Right forelimb (tissue), 1 donor: ENCODE measurements around the gene KATNAL1.

Experiments
- DNase-seq: peaks from one replicate; pipeline ENCODE4 v3.0.0-alpha.2; 2018

Gene KATNAL1

DNA sequence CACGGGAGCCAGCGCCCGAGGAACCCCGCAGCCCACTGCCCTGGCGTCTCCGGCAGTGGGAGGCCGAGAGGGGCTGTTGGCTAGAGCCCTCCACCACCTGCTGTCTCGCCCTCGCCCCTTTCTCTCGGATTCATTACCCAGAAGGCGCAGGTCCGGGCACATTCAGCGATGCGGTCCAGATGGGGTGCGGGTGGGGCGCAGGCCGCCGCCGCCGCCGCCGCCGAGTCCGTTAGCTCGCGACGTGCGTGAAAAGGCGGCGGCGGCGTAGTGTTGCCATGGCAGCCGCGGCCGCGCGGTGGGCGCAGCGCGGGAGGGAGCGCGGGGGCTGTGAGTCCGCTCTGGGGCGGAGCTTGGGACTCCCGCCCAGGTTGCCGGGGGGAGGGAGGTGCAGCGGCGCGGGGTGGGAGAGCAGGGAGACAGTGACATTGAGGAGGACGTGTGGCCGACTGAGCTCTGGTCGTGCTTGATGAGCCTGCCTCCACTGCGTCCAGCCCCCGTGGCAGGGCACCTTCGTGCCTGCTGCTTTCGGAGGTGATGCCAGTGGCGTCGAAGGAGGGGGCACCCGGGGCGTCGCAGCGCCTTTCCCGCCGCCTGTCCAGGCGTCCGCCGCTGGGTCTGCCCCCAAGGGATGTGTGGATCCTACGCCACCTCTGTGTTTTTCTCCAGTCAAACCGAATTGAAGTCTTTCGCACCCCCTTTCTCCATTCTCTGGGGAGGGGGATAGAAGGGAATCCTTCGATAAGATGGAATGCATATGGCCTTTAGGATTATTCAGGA, at the start of gene KATNAL1:
Gene KATNAL1, minus strand, starts transcription at position 358 of the 777 bp plus-strand sequence. CDS start 23,774 bp downstream, outside the sequence.
- DNase-seq = peak; percentile 89

GRCh38 chr13:30355839-30356238, 48.5 kb upstream of the KATNAL1 start:
- no peak for DNase-seq

GRCh38 chr13:30355384-30355699, 48.0 kb upstream of the KATNAL1 start:
- no peak for DNase-seq

DNA sequence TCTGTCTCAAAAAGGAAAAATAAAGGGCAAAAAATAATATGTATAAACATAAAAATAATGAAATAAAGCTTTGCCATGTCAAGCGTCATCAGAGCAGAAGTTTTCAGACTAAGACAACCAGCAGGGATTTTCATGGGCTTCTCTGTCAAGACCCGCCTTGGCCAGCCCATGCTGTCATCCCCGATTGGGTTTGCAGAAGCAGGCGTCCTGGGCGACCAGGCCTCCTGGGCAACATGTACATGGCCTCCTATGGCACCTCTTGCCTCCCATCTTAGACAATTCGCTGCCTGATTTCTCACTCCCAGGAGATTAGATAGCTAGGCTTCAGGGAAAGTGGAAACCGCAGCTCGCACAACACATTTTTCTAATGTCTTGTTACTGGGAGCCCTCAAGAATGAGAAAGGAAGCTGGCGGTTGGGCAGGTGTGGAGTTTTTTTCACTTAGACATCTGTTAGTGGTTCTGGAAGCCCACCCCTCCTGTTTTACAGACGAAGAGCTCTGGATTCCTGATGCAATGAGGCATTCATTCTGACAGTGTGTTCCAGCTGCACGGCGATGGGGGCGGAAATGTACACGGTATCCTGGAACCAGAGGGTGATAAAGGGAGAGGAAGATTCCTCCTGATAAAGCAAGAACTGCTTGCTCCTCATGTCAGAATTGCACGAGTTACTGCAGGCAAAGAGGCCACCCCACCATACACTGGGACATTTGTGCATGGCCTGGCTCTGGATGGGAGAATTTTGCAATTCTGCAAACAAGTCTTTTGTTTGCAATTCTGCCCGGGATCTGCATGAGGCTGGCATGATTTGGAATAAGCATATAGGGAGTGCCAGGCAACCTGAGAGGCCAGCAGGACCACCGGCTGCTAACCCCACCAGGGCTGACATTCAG, 47.4 kb upstream of the KATNAL1 start:
- no peak for DNase-seq

DNA sequence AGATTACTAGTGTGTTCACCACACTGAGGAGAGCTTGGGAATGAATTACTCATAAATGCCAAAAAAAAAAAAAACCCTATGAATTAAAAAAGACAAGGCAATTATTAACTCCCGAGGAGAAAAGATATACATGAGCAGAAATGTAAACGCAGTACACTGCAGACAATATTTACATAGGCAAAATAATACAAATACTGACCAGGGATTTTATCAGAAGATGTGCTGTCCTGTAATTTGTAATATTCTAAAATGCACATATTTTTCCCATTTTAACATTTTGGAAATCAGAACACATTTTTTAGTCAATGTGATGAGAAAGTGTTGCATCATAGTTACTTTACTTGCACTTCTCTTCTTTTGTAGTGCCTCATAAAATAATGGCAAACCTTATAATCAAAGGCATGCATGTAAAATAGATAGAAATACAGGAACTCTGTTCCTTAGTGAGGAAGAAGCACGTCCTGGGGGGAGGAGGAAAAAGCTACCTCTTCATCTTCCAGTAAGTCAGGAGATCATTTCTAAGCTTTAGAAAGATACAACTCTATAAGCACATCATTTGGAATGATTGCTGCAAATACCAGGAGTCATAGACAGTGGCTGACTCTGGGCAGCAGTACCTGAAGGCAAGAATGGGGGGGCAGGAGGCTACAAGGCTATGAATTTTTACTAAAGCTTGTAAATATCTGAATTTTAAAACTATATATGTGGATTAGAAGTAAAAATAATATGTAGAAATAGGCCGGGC, 46.3 kb upstream of the KATNAL1 start:
- no peak for DNase-seq

DNA sequence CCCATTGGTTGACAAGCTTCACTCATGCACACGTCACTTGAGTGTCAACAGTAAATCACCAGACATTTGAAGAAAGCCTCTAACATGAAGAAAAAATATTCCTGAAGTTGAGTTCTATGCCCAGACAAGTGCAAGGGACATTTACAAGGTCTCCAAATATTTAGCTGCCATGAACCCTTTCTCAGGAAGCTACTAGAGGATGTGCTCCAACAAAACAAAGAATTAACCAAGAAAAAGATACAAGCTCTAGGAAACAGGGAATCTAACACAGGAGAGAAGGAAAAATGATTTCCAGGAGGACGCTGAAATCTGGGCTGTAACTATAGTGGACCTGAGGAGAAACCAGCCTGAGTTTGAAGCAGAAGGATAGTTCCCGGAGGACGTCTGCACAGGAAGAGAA, 45.7 kb upstream of the KATNAL1 start:
- no peak for DNase-seq

DNA sequence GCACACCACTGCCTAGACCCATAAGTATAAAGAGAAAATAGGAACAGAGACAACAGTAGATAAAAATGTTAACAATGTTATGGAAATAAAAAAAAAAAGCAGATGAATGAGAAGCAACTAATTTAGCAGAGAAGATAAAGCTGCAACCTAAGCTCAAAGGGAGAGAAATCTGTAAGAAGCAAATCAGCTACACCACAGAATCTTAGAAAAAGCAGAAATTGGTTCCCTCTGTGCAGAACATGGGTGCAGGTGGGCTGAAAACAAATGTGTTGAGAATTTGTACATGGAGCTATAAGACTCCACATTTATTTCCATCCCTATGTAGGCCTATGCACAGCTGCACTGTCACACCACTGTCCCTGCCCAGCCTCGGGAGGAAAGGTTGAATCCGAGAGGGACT, 44.8 kb upstream of the KATNAL1 start:
- DNase-seq = no peak

GRCh38 chr13:30346789-30347167, 39.4 kb upstream of the KATNAL1 start:
- DNase-seq = no peak

DNA sequence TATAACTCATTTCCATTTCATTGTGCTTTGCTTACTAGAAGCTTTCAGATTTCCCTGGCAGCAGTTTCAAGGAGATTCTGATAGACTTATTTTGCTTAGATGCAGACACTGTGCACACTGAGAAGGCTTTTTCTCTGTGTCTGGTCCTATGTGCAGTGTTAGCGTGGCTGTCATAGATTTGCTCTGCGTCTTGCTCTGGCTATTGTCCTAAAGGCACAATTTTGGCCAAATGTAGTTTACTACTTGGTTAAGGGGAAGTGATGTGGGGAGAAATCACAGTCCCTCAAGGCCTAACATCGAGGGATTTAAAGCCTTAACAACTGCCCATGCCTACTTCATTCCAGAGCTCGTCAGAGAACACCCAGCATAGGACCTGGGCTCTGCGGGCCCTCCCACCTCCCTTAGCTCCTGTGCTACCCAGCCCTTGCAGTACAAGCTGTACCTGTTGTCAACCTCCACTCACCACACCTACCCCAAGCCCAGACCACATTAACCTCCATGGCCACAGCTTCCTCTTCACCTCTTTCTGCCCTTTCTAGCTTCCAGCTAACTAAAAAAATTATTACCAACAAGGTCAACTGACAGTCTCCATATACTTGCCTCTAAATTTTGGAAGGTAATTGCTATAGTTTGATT, 38.9 kb upstream of the KATNAL1 start:
- no peak for DNase-seq

DNA sequence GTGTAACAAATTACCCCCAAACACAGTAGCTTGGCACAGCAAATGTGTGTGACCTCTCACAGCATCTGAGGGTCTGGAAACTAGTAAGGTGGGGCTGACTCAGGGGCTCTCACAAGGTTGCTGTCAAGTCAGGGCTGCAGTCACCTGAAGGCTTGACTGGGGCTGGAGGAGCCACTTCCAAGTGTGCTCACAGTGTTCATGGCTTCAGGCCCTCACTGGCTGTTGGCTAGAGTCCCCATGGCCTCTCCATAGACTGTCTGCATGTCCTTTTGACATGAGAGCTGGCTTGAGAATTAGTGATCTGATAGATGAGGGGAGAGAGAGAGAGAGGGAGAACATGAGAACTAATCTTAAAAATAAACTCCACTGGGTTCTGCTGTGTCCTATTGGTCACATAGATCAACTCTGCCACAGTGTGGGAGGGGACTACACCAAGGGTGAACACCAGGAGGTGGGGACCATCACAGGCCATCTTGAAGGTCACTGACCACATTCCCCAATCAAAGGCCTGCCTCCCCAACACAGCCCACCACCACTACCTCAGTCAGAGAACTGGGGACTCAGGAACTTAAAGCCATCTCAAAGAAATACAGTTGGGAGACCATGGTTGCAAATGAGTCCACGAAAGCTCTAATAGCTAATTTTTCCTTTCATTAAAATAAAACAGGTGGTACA, 38.2 kb upstream of the KATNAL1 start:
- no peak for DNase-seq

DNA sequence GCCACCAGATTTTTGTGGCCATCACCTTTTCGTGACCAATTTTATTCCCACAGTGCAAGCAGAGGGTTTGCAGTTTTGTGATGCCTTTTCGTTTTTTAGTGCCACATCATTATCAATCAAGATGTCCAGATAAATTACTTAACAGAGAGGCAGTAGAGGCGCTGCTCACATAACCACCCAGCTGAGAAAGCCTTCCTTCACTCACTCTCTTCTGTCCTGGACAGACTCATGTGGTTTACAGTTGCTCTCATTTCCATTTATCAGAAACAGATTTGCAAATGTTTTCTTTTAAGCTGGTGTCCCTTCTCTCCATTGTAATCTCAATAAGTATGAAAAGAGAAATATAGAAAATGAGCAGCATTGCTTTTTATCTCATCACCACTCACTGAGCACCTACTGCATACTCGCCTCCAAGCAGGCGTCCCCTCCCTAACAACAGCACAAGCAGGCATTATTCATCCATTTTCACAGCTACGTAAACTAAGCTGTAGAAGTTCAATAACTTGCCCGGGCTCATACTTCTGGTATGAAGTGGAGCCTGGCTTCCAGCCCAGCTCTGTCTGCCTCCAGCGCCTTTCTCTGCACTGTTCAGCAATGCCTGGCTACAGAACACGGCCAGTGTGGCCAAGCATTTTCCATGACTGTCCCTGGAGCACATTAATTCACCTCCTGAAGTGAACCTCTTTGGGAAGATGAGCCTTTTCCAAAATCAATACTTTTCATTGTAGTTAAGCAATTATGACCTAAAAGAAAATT, 34.6 kb upstream of the KATNAL1 start:
- DNase-seq = peak; percentile 89

- DNase-seq = peak; percentile 44
Measured at GRCh38 chr13:30340331-30341250, 33.2 kb upstream of the KATNAL1 start.

DNA sequence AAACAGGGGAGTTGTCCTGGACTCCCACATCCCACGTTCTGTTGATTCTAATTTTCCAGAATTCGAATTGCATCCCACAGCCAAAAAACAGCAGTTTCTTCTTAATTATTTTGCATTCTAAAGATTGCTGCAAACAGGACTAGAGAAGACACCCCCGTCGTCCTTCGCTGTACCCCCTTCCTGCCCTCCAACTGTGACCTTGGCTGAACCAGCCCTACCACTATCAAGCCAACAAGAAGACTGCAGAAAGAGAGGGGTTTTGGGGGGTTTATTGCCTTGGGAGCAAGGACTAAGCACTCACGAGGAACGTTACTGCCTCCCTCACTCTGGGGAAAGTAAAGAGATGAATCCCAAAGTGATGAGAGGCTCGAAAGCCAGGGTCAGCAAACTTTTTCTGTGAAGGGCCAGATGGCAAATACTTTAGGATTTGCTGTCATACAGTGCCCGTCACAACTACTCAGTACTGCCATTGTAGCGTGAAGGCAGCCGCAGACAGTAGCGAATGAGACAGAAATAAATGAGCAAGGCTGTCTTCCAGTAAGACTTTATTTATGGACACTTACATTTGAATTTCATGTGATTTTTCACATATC, 32.5 kb upstream of the KATNAL1 start:
- DNase-seq = no peak

DNA sequence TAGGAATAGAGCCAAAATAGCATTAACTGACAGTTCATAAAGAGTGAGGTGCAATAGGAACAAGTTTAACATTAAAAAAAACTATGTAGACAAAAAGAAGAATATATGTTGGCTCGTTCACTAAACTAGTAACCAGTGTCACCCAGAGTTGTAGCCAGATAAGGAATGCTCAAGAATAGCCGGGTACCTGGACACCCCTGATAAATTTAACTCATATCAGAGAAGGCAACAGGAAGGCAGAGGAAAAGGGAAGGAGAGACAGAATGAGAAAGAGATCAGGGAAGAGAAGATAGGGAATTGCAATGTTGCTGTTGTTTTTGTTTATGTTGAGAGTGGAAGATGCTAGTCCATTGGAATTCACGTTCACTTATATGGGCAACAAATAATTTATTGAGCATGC, 31.6 kb upstream of the KATNAL1 start:
- DNase-seq = no peak

GRCh38 chr13:30338331-30338851, 31.0 kb upstream of the KATNAL1 start:
- DNase-seq = no peak

DNA sequence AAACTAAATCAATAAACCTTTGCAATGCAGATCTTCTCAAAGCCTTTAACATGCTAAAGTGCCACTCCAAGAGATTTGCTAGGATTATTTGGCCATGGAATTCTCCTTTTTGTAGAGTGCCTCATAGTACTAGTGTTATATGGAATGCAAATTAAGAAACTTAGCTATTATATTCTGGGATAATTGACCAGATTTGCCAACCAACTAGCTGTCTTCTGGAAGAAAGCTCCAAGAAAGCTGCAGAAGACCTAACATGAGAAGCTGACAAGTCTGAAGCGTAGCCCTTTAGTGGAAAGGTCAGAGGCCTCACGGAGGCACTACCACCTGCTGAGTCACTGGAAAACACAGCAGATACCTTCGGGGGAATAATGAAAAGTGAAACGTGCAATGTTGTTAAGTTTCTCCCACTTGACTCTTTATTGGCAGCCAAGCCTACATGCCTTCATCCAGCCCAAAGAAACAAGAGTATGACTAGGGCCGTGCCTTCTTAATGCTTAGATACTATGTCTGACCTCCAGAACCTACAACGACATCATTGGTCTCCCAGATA, 29.8 kb upstream of the KATNAL1 start:
- DNase-seq = no peak

DNA sequence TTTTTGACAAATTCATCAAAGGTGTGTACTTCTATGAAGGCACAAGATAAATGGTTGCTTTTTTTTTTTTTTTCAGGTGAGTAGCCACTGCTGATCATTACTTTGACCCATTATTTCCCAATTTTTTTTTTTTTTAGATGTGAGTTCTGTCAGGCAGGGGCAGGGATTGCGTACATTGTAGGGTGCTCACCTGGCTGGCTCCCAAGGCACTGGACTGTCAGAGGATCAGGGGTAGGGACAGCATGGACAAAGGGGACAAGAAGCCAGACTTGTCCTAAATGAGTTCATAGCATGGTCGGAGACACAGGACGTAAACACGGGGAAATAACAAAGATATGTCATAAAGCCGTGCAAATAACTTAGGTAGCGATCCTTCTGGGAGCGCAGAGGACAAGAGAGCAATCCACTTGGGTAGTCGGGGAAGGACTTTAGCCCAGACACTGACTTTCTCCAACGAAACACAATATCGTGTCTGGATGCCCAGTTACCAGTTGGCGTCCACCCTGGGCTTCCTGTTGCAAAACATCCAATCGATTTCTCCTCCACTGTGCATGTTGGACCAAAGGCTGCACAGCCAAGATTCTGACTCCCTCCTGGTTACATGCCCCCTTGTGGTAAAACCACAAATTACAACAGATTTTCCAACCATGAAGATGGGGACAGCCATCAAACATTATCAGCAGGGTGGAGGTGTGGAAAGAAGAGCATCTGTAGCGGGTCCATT, 27.5 kb upstream of the KATNAL1 start:
- DNase-seq = no peak

DNA sequence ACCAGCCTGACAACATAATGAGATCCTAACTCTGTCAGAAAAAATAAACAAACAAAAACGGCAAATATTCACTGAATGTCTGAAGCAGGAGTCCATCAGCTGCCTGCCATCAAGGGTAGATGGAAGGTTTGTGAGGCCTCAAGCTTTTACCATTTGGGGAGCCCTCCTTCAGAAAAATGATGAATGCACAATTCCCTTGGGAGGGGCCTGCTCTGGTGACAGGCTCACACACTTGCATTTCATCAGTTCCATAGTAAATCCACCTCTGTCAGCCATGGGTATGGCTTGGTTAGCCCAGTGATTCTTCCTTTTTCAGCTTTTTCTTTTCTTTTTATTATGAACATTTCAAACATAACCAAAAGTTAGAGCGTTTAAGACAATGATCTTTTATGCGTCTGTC, 26.3 kb upstream of the KATNAL1 start:
- DNase-seq = no peak
